Hematopoietic multipotent progenitor cell treated with erythropoietin and hydrocortisone succinate and interleukin-3 and kit ligand, for 15 days (in vitro differentiated cells): Measurements from ENCODE around the gene SND1.

Experiments used
- DNase-seq: peaks from one replicate; pipeline ENCODE4 v3.0.0-alpha.2; 2015; ENCODE audit warnings: low spot score

SND1 gene

GRCh38 chr7:128139406-128139805 is 487.4 kb downstream of the SND1 start:
- no peak for DNase-seq

GRCh38 chr7:128141683-128142195 is 489.7 kb downstream of the SND1 start:
- DNase-seq, result no peak
